GM12878 (cell line): ENCODE results near the gene AKAP13. TPM values are rescaled to one million over a fixed set of nuclear protein-coding genes. Genes with fewer than 3 reads are reported as not detected.

Experiments
- BCL11A ChIP-seq: IDR thresholded peaks from 2 replicates; pipeline ENCODE4 v1.6.1; 2011; ENCODE audit warnings: low read depth, low read length
- CEBPB ChIP-seq, 2 experiments: fragments of 150-350 bp in 1 of 2; IDR thresholded peaks; 2 replicates each; pipeline ENCODE4 v1.6.1; 2012 to 2014; ENCODE audit warnings: low read depth in 2 of 2, low read length in 2 of 2, borderline replicate concordance in 1 of 2, inconsistent platforms in 1 of 2
- CHD4 ChIP-seq: fragments of 200-600 bp; sonication (generic); IDR thresholded peaks from 2 replicates; pipeline ENCODE4 v1.6.1; 2016; ENCODE audit warnings: mild to moderate bottlenecking
- CREM ChIP-seq: IDR thresholded peaks from 2 replicates; pipeline ENCODE4 v1.6.1; 2014; ENCODE audit warnings: antibody characterized with exemption, low read depth
- CTCF ChIP-seq, 3 experiments: IDR thresholded peaks in 2 of 3; conservative IDR thresholded peaks in 1 of 3; 2 replicates each; pipeline ENCODE4 v1.5.1; 2011; ENCODE audit warnings: low read depth in 3 of 3, low read length in 3 of 3, mild to moderate bottlenecking in 3 of 3, control low read depth in 2 of 3, moderate library complexity in 2 of 3, inconsistent platforms in 1 of 3, mixed read lengths in 1 of 3; ENCODE audit not compliant: control insufficient read depth in 2 of 3, insufficient read depth in 1 of 3; ENCODE audit errors: extremely low read depth in 1 of 3
- E2F8 ChIP-seq: fragments of 450-650 bp; IDR thresholded peaks from 2 replicates; pipeline ENCODE4 v1.6.1; 2018; ENCODE audit warnings: mild to moderate bottlenecking, low read depth, moderate library complexity; ENCODE audit not compliant: partially characterized antibody
- EGR1 ChIP-seq, 2 experiments: IDR thresholded peaks; 1 replicate in 1 of 2; 2 replicates in 1 of 2; pipeline ENCODE4 v1.6.1; 2011 to 2012; ENCODE audit warnings: low read depth in 2 of 2, low read length in 2 of 2, borderline replicate concordance in 1 of 2, mild to moderate bottlenecking in 1 of 2, moderate library complexity in 1 of 2
- FOXK2 ChIP-seq: fragments of 450-650 bp; IDR thresholded peaks from 2 replicates; pipeline ENCODE4 v1.6.1; 2017; ENCODE audit warnings: mild to moderate bottlenecking, moderate library complexity
- GABPA ChIP-seq: IDR thresholded peaks from 2 replicates; pipeline ENCODE4 v1.6.1; 2014; ENCODE audit warnings: antibody characterized with exemption, low read depth, mild to moderate bottlenecking, inconsistent platforms
- JUNB ChIP-seq: IDR thresholded peaks from 2 replicates; pipeline ENCODE4 v1.6.1; 2016; ENCODE audit warnings: antibody characterized with exemption, mild to moderate bottlenecking
- MEF2A ChIP-seq: IDR thresholded peaks from 2 replicates; pipeline ENCODE4 v1.6.1; 2011; ENCODE audit warnings: low read depth, mild to moderate bottlenecking, low read length, moderate library complexity; ENCODE audit not compliant: insufficient read depth
- MTA3 ChIP-seq: IDR thresholded peaks from 2 replicates; pipeline ENCODE4 v1.6.1; 2012; ENCODE audit warnings: low read length, inconsistent platforms, borderline replicate concordance
- NKRF ChIP-seq: fragments of 450-650 bp; conservative IDR thresholded peaks from 2 replicates; pipeline ENCODE4 v1.6.1; 2017; ENCODE audit warnings: mild to moderate bottlenecking, moderate library complexity
- POU2F2 ChIP-seq: IDR thresholded peaks from 3 replicates; pipeline ENCODE4 v1.6.1; 2011; ENCODE audit warnings: low read depth, mild to moderate bottlenecking, low read length, borderline replicate concordance
- RELB ChIP-seq: fragments of 450-650 bp; IDR thresholded peaks from 2 replicates; pipeline ENCODE4 v1.6.1; 2017; ENCODE audit warnings: low read depth, mild to moderate bottlenecking, moderate library complexity
- SMC3 ChIP-seq: IDR thresholded peaks from 2 replicates; pipeline ENCODE4 v1.6.1; 2011; ENCODE audit warnings: low read length, improper control_type of control experiment, borderline replicate concordance
- SUZ12 ChIP-seq: fragments of 200-600 bp; sonication (generic); IDR thresholded peaks from one replicate; pipeline ENCODE4 v1.6.1; 2018; ENCODE audit warnings: antibody characterized with exemption, mild to moderate bottlenecking; ENCODE audit not compliant: unreplicated experiment
- USF2 ChIP-seq: IDR thresholded peaks from 2 replicates; pipeline ENCODE4 v1.6.1; 2011; ENCODE audit warnings: low read depth, low read length, improper control_type of control experiment, borderline replicate concordance
- ZBED1 ChIP-seq: IDR thresholded peaks from 2 replicates; pipeline ENCODE4 v1.6.1; 2016; ENCODE audit warnings: borderline replicate concordance
- ZNF217 ChIP-seq: fragments of 450-650 bp; IDR thresholded peaks from 2 replicates; pipeline ENCODE4 v1.6.1; 2017; ENCODE audit warnings: antibody characterized with exemption, mild to moderate bottlenecking
- ZNF622 ChIP-seq: fragments of 450-650 bp; IDR thresholded peaks from 2 replicates; pipeline ENCODE4 v1.6.1; 2017; ENCODE audit warnings: mild to moderate bottlenecking, inconsistent platforms
- polyA plus RNA-seq, 11 experiments: library from polyadenylated mRNA; depleted of rRNA in 4 of 11; unstranded in 6 of 11; stranded (reverse) in 5 of 11; fragments of >200 nt; fragmentation: Nextera tagmentation in 4 of 11; fragmentation: Illumina TruSeq in 1 of 11; extraction: Ambion mirVana in 4 of 11; extraction: Trizol in 1 of 11; gene quantifications; 1 replicate in 1 of 11; 2 replicates in 10 of 11; pipeline versions ENCODE4 v1.2.1 to v1.2.3, GENCODE V29; 2011 to 2016; ENCODE audit warnings: inconsistent platforms in 2 of 11, missing spikeins in 2 of 11, low read depth in 1 of 11
- total RNA-seq, 4 experiments: library from RNA; depleted of rRNA in 3 of 4; stranded (reverse); fragments of >200 nt in 3 of 4; fragmentation: Illumina TruSeq in 1 of 4; extraction: Trizol in 1 of 4; gene quantifications; 2 replicates each; pipeline versions ENCODE4 v1.2.1 to v1.2.3, GENCODE V29; 2013 to 2021

Gene AKAP13
- total and polyA plus RNA-seq, 10 of the 15 experiments (the other 5 are each of a cell fraction or from before 2014, with no cell fraction given): 14.4 to 74.9 (median 55.1) TPM

- no peak for TF ChIP-seq E2F8
- peak; percentile 47; the same call in 1 of the 2 replicates for TF ChIP-seq GABPA
- no peak for TF ChIP-seq ZNF622
- no peak for TF ChIP-seq MTA3
- peak; percentile 77; the same call in 1 of the 2 replicates for TF ChIP-seq RELB
- no peak for TF ChIP-seq SUZ12
- TF ChIP-seq CEBPB (IDR thresholded peaks at IDR 0.05; ENCODE audit: borderline replicate concordance in 1 of 2, low read depth in 2 of 2, low read length in 2 of 2): peak in 1 of 2 experiments; percentile 57; a peak in 1 of 4 replicates
- peak; percentile 45; the same call in 1 of the 2 replicates for TF ChIP-seq ZBED1
- no peak for TF ChIP-seq ZNF217
- peak; percentile 77 for TF ChIP-seq CREM
- TF ChIP-seq CHD4: no peak
- no peak for TF ChIP-seq USF2
- no peak for TF ChIP-seq NKRF
- peak; percentile 81 for TF ChIP-seq MEF2A
- TF ChIP-seq BCL11A: peak; percentile 73
- no peak for TF ChIP-seq CTCF (IDR thresholded peaks at IDR 0.05 in 2 of 3, conservative IDR thresholded peaks at IDR 0.05 in 1 of 3; ENCODE audit: control insufficient read depth in 2 of 3, extremely low read depth in 1 of 3, insufficient read depth in 1 of 3, low read depth in 3 of 3, low read length in 3 of 3)
- TF ChIP-seq JUNB: peak; percentile 48; the same call in 1 of the 2 replicates
- TF ChIP-seq FOXK2: no peak
- no peak for TF ChIP-seq SMC3
- peak; percentile 97 for TF ChIP-seq POU2F2
- TF ChIP-seq EGR1 (IDR thresholded peaks at IDR 0.05; ENCODE audit: borderline replicate concordance in 1 of 2, low read depth in 2 of 2, low read length in 2 of 2): no peak
These were observed 63.2 kb downstream of the AKAP13 start (continued) for GRCh38 chr15:85443593-85444087.
